Measurements from ENCODE around the gene CRIP2. TPM values are rescaled to one million over a fixed set of nuclear protein-coding genes. Genes with fewer than 3 reads are reported as not detected.

Gene CRIP2
- total and polyA plus RNA-seq, 2 experiments from 2014 or later: 188 to 319 TPM

GRCh38 chr14:105436891-105437722 lies 37.5 kb upstream of the CRIP2 start:
- Histone ChIP-seq H2AFZ (no peak overlapping the region), H3K9ac (no peak overlapping the region), H3K27ac (no peak overlapping the region), H3K4me1 (ENCODE audit: insufficient read depth) (no peaks in the 10 kb centered on the region), H3K9me3 (ENCODE audit: low read depth) (no peaks in the 10 kb centered on the region), H3F3A (ENCODE audit: insufficient read depth) (no peaks in the 10 kb centered on the region), H4K20me1 (ENCODE audit: insufficient read depth) (peaks cover 12% of the 10 kb centered on the region), H3K36me3 (ENCODE audit: low read depth) (no peaks in the 10 kb centered on the region), H3K79me2 (ENCODE audit: insufficient read depth) (peaks cover 90% of the 10 kb centered on the region), H3K4me3 (no peak overlapping the region), H3K27me3 (replicated peaks; ENCODE audit: insufficient read depth) (no peaks in the 10 kb centered on the region), H3K9me2 (ENCODE audit: insufficient read depth) (no peaks in the 10 kb centered on the region), H3K4me2 (ENCODE audit: unreplicated experiment) (no peak overlapping the region)
- no peak for TF ChIP-seq EZH2 (IDR thresholded peaks at IDR 0.05; ENCODE audit: insufficient read depth, poor library complexity, severe bottlenecking)
- TF ChIP-seq EZH2phosphoT487 (IDR thresholded peaks at IDR 0.05; ENCODE audit: insufficient read depth, low read depth): no peak
- DNase-seq: no peak
- in situ Hi-C loops (cut with MboI): no loop called here
- WGBS, 2 experiments (ENCODE audit: low coverage in 1 of 2, low lambda C conversion rate in 2 of 2, missing lambda C conversion rate in 2 of 2): 89 to 90% methylated on average over 28 to 31 of the region's 31 CpGs

GRCh38 chr14:105437723-105438500 lies 36.7 kb upstream of the CRIP2 start:
- Histone ChIP-seq H3K4me3 (no peak overlapping the region), H3K9me3 (ENCODE audit: low read depth) (no peaks in the 10 kb centered on the region), H2AFZ (no peak overlapping the region), H4K20me1 (ENCODE audit: insufficient read depth) (peaks cover 12% of the 10 kb centered on the region), H3K27ac (no peak overlapping the region), H3K4me1 (ENCODE audit: insufficient read depth) (no peaks in the 10 kb centered on the region), H3K27me3 (replicated peaks; ENCODE audit: insufficient read depth) (no peaks in the 10 kb centered on the region), H3K36me3 (ENCODE audit: low read depth) (no peaks in the 10 kb centered on the region), H3F3A (ENCODE audit: insufficient read depth) (no peaks in the 10 kb centered on the region), H3K4me2 (ENCODE audit: unreplicated experiment) (no peak overlapping the region), H3K9ac (no peak overlapping the region), H3K79me2 (ENCODE audit: insufficient read depth) (peaks cover 82% of the 10 kb centered on the region), H3K9me2 (ENCODE audit: insufficient read depth) (no peaks in the 10 kb centered on the region)
- WGBS, 2 experiments (ENCODE audit: low coverage in 1 of 2, low lambda C conversion rate in 2 of 2, missing lambda C conversion rate in 2 of 2): 87 to 90% methylated on average over 18 of the region's 18 CpGs
- in situ Hi-C loops (cut with MboI): no loop called here
- DNase-seq: no peak
- TF ChIP-seq EZH2phosphoT487 (IDR thresholded peaks at IDR 0.05; ENCODE audit: insufficient read depth, low read depth): no peak
- TF ChIP-seq EZH2 (IDR thresholded peaks at IDR 0.05; ENCODE audit: insufficient read depth, poor library complexity, severe bottlenecking): no peak

- no peak overlapping the region for H3K4me2 ChIP-seq (ENCODE audit: unreplicated experiment)
- in situ Hi-C loops (cut with MboI): no loop called here
- H4K20me1 ChIP-seq (ENCODE audit: insufficient read depth): peaks cover 12% of the 10 kb centered on the region
- peaks cover 69% of the 10 kb centered on the region for H3K79me2 ChIP-seq (ENCODE audit: insufficient read depth)
- H3K4me3 ChIP-seq: no peak overlapping the region
- no peak overlapping the region for H2AFZ ChIP-seq
- H3K36me3 ChIP-seq (ENCODE audit: low read depth): no peaks in the 10 kb centered on the region
- WGBS, 2 experiments (ENCODE audit: low coverage in 1 of 2, low lambda C conversion rate in 2 of 2, missing lambda C conversion rate in 2 of 2): 95 to 97% methylated on average over 11 of the region's 11 CpGs
- no peak for TF ChIP-seq EZH2phosphoT487 (IDR thresholded peaks at IDR 0.05; ENCODE audit: insufficient read depth, low read depth)
- no peak for TF ChIP-seq EZH2 (IDR thresholded peaks at IDR 0.05; ENCODE audit: insufficient read depth, poor library complexity, severe bottlenecking)
- H3K27ac ChIP-seq: no peak overlapping the region
- no peaks in the 10 kb centered on the region for H3F3A ChIP-seq (ENCODE audit: insufficient read depth)
- no peak for DNase-seq
- no peaks in the 10 kb centered on the region for H3K9me3 ChIP-seq (ENCODE audit: low read depth)
- no peaks in the 10 kb centered on the region for H3K4me1 ChIP-seq (ENCODE audit: insufficient read depth)
- no peaks in the 10 kb centered on the region for H3K9me2 ChIP-seq (ENCODE audit: insufficient read depth)
- H3K27me3 ChIP-seq (replicated peaks; ENCODE audit: insufficient read depth): no peaks in the 10 kb centered on the region
- H3K9ac ChIP-seq: no peak overlapping the region
These were observed 35.4 kb upstream of the CRIP2 start for GRCh38 chr14:105439179-105439578.

- Histone ChIP-seq H3K9me2 (ENCODE audit: insufficient read depth) (no peaks in the 10 kb centered on the region), H3K79me2 (ENCODE audit: insufficient read depth) (peaks cover 62% of the 10 kb centered on the region), H3F3A (ENCODE audit: insufficient read depth) (no peaks in the 10 kb centered on the region), H3K4me2 (ENCODE audit: unreplicated experiment) (no peak overlapping the region), H4K20me1 (ENCODE audit: insufficient read depth) (peaks cover 8% of the 10 kb centered on the region), H3K4me1 (ENCODE audit: insufficient read depth) (no peaks in the 10 kb centered on the region), H3K27me3 (replicated peaks; ENCODE audit: insufficient read depth) (no peaks in the 10 kb centered on the region), H2AFZ (no peak overlapping the region), H3K9ac (no peak overlapping the region), H3K4me3 (no peak overlapping the region), H3K36me3 (ENCODE audit: low read depth) (no peaks in the 10 kb centered on the region), H3K9me3 (ENCODE audit: low read depth) (no peaks in the 10 kb centered on the region), H3K27ac (no peak overlapping the region)
- WGBS, 2 experiments (ENCODE audit: low coverage in 1 of 2, low lambda C conversion rate in 2 of 2, missing lambda C conversion rate in 2 of 2): 80% methylated on average over 33 of the region's 33 CpGs
- peak; percentile 60 for DNase-seq
- in situ Hi-C loops (cut with MboI): no loop called here
- TF ChIP-seq EZH2 (IDR thresholded peaks at IDR 0.05; ENCODE audit: insufficient read depth, poor library complexity, severe bottlenecking): no peak
- TF ChIP-seq EZH2phosphoT487 (IDR thresholded peaks at IDR 0.05; ENCODE audit: insufficient read depth, low read depth): no peak
These were observed 34.7 kb upstream of the CRIP2 start for GRCh38 chr14:105439710-105440553.
